GM12878 (cell line): ENCODE data around the gene CTIF.

ENCODE experiments used
- BACH1 ChIP-seq: fragments of 450-650 bp; IDR thresholded peaks from 2 replicates; pipeline ENCODE4 v1.6.1; 2017; ENCODE audit warnings: mild to moderate bottlenecking, borderline replicate concordance
- CREM ChIP-seq: IDR thresholded peaks from 2 replicates; pipeline ENCODE4 v1.6.1; 2014; ENCODE audit warnings: antibody characterized with exemption, low read depth
- EED ChIP-seq: sonication (generic); IDR thresholded peaks from 2 replicates; pipeline ENCODE4 v1.6.1; 2016; ENCODE audit warnings: antibody characterized with exemption, low read depth
- EZH2 ChIP-seq: IDR thresholded peaks from 2 replicates; pipeline ENCODE4 v1.6.1; 2012; ENCODE audit warnings: low read depth, mild to moderate bottlenecking, control low read depth, inconsistent platforms, low read length, borderline replicate concordance; ENCODE audit not compliant: control insufficient read depth
- TCF12 ChIP-seq: IDR thresholded peaks from 2 replicates; pipeline ENCODE4 v1.6.1; 2011; ENCODE audit warnings: low read depth, mild to moderate bottlenecking, low read length
- TCF3 ChIP-seq: IDR thresholded peaks from 2 replicates; pipeline ENCODE4 v1.6.1; 2012; ENCODE audit warnings: low read depth, mild to moderate bottlenecking, low read length, borderline replicate concordance; ENCODE audit not compliant: insufficient read depth
- ZNF687 ChIP-seq: fragments of 450-650 bp; IDR thresholded peaks from 2 replicates; pipeline ENCODE4 v1.6.1; 2017; ENCODE audit warnings: mild to moderate bottlenecking, moderate library complexity
- TF ChIP-seq, protein P1 (sequence below), 3 experiments: IDR thresholded peaks in 2 of 3; conservative IDR thresholded peaks in 1 of 3; 2 replicates each; pipeline ENCODE4 v1.5.1; 2011; ENCODE audit warnings: low read depth in 3 of 3, low read length in 3 of 3, mild to moderate bottlenecking in 3 of 3, control low read depth in 2 of 3, moderate library complexity in 2 of 3, inconsistent platforms in 1 of 3, mixed read lengths in 1 of 3; ENCODE audit not compliant: control insufficient read depth in 2 of 3, insufficient read depth in 1 of 3; ENCODE audit errors: extremely low read depth in 1 of 3
- TF ChIP-seq, protein P2 (sequence below): IDR thresholded peaks from 2 replicates; pipeline ENCODE4 v1.6.1; 2012; ENCODE audit warnings: low read depth, low read length, improper control_type of control experiment

GRCh38 chr18:48905513-48905912 is 366.7 kb downstream of the CTIF start:
- TF ChIP-seq EED (no peak), BACH1 (no peak), EZH2 (no peak), TCF3 (no peak), CREM (no peak), TCF12 (no peak), ZNF687 (no peak)
- TF ChIP-seq, protein P1, sequence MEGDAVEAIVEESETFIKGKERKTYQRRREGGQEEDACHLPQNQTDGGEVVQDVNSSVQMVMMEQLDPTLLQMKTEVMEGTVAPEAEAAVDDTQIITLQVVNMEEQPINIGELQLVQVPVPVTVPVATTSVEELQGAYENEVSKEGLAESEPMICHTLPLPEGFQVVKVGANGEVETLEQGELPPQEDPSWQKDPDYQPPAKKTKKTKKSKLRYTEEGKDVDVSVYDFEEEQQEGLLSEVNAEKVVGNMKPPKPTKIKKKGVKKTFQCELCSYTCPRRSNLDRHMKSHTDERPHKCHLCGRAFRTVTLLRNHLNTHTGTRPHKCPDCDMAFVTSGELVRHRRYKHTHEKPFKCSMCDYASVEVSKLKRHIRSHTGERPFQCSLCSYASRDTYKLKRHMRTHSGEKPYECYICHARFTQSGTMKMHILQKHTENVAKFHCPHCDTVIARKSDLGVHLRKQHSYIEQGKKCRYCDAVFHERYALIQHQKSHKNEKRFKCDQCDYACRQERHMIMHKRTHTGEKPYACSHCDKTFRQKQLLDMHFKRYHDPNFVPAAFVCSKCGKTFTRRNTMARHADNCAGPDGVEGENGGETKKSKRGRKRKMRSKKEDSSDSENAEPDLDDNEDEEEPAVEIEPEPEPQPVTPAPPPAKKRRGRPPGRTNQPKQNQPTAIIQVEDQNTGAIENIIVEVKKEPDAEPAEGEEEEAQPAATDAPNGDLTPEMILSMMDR (IDR thresholded peaks at IDR 0.05 in 2 of 3, conservative IDR thresholded peaks at IDR 0.05 in 1 of 3; ENCODE audit: control insufficient read depth in 2 of 3, extremely low read depth in 1 of 3, insufficient read depth in 1 of 3, low read depth in 3 of 3, low read length in 3 of 3) = no peak
- TF ChIP-seq, protein P2, sequence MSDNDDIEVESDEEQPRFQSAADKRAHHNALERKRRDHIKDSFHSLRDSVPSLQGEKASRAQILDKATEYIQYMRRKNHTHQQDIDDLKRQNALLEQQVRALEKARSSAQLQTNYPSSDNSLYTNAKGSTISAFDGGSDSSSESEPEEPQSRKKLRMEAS = no peak
